GM21528 (cell line): Measurements from ENCODE around the gene WNK2.

ENCODE experiments used
- ATAC-seq: cut with Tn5 transposase; IDR thresholded peaks from one replicate; pipeline ENCODE4 v1.9.1; 2021; ENCODE audit warnings: mild to moderate bottlenecking, moderate library complexity; ENCODE audit not compliant: unreplicated experiment, low FRiP score

The WNK2 gene

GRCh38 chr9:93198117-93198837, 14.3 kb downstream of the WNK2 start:
- ATAC-seq, result no peak

DNA sequence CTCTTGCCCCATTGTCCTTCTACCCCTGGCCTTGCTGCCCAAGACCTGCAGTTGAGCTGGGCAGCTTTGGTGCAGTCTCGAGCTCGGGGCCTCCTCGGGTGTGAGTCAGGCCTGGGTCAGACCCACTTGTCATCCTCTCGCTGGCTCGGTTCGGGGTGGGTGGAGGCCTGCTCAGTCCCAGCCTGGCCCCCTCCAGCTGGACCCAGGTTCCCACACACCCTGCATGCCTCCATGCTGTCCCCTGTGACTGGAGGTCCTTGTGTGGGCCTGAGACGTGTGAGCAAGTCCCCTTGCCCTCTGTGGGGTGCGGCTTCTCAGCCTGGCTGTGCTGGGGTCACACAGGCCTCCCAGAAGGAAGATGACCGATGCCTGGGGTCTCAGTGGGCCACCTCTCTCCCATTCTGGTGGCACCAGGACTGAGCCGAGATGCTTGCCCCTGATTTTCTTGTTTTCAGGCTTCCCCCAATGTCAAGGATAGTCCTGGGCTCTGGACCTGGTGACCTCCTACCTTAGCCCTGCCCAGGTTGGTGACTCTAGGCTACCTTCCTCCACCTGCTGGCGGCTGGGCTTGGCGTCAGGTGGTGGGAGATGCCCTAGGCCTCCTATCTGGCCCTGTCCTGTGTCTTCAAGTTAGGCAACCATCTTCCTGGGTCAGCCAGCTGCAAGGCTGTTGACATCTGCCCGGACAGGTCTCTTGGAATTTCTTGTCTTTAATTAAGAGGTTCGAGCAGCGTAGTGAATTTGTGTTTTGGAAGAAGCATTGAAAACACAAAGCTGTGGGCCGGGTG, 15.1 kb downstream of the WNK2 start:
- no peak for ATAC-seq

GRCh38 chr9:93200449-93200742, 16.5 kb downstream of the WNK2 start:
- ATAC-seq, result no peak

GRCh38 chr9:93200989-93201334, 17.0 kb downstream of the WNK2 start:
- no peak for ATAC-seq

DNA sequence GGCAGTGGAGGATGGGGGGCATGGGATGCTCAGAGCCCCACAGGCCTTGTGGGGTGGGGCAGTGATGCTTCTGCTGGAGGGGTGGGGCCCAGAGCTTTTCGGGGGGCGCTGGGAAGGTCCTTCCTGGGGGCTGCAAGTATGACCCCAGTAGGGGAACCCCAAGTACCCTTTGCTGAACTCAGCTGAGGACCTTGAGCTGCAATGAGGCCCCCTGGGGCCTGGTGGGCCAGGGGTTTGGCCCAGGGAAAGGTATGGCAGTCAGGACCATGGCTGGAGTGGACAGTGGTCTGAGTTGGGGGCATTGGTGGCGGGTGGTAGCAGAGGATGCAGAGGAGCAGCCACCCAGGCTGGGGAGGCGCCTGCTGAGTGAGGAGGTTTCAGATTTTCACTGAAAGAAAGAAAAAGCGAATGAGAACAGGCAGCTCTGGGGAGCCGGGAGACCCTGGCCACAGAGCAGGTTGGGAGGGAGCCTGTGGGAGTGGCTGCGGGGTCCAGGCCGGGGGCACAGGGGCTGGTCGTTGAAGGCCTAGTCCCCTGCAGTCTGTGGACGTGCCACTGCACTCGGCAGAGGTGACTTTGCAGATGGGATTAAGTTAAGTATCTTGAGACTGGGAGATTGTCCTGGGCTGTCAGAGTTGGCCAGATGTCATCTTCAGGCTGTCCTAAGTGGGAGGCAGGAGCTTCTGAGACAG, 19.2 kb downstream of the WNK2 start:
- ATAC-seq, result no peak

- ATAC-seq, result no peak
Measured at GRCh38 chr9:93203718-93204469, 20.0 kb downstream of the WNK2 start.

DNA sequence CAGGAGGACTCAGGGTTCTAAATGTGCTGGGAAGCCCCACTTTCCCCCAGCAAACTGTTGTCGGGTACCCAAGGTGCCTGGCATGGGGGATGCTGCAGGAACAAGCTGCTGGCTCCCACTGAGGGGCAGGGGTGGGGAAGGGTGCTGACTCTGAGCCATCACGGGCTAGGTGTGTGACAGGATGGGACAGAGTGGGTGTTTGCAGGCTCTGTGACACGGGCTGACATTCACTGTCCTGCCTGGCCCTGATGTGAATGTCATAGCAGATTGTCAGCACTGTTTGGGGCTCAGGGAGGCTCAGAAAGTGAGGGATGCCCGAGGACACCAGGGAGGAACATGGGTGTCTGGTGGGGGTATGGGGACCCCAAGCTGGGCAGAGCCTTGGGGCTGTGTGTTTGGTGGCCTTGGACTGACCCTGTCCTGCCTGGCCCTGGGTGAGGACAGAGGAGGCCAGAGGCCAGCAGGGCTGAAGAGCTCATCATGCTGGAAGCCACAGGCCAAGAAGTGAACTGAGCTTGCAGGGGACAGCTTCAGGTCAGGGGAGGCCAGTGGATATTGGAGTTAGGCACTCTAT, 20.6 kb downstream of the WNK2 start:
- no peak for ATAC-seq

DNA sequence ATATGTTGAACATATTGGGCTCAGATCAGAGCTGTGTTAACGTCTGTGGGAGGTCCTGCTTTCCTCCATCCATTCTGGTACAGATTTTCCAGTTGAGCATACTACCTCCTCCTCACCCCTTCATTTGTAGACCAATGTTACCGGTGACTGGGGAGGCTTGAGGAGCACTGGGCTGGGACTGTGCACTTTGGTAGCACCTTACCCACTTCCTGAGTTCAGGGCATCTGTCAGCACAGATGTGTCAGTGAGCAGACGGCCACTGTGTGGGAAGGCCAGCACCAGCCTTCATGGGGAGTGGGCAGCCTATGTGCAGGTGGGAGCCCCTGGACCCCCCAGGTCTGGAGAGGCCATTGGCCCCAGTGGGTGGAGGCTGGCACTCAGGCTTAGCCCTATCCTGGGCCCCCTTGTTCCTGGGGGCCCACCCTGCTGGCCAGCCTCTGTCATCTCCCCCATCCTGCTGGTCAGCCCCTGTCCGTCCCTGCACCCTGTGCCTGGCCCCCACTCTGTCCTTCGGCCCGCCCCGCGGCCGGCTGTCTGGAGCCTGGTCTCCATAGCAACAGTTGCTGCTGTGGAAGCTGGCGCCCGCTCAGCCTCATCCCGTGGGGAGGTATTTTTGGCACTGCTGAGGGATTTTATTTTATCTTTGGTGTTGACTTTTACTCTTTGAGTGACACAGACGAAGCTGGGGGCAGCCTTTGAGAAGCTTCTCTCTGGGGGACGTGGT, 21.3 kb downstream of the WNK2 start:
- ATAC-seq, result no peak

- ATAC-seq, result no peak
Measured at GRCh38 chr9:93205896-93206575, 22.1 kb downstream of the WNK2 start.

DNA sequence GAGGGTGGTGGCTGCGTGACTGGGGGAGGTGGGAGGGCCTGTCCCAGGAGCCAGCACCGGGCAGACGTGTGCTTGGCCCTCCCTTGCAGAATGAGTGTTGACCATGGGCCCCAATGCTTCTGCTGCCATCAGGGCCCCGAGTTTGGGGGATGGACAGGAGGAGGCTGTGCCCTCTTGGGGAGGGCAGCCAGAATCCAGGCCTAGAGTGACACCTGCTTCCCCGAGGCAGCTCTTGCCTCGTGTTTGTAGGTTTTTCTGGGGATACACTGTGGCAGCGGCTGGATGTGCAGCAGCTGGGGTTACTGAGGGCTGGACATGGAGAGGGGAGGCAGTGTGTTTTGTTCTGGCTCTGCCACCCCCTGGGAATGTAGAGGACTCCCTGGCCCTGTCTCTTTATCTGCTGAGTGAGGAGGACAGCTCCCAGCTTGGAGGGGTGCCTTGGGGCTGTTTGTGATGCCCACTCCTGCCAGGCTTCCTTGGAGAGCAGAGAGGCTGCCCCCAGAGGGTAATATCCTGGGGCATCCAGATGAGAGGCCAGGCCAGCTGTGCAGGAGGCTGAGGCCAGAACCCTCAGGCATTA, 22.7 kb downstream of the WNK2 start:
- no peak for ATAC-seq

DNA sequence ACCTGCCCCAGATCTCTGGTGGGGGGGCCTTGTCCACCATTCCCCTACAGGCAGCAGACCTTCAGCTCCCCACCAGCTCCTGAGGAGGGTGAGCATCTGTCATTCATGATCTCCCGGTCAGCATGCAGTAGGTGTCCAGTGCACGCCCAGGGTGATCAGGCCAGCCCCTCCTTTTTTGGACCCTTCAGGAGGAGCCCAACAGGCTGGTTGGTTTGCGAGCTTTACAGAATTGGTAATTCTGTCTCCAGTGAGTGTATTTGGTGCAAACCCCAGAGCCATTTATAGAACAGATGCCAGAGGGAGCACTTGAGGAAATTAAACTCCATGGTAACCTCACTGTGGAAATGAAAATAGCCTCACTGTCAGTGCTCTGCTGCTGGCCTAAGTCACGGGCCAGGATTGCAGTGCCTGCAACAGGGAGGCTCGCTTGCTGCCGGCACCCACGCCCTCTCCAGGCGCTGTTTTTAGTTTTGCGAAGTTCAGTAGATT, 23.4 kb downstream of the WNK2 start:
- ATAC-seq, result no peak

- ATAC-seq, result no peak
Measured at GRCh38 chr9:93207860-93208734, 24.2 kb downstream of the WNK2 start.

GRCh38 chr9:93209097-93209496, 25.2 kb downstream of the WNK2 start:
- ATAC-seq, result no peak

- ATAC-seq, result no peak
Measured at GRCh38 chr9:93209576-93210323, 25.8 kb downstream of the WNK2 start.

DNA sequence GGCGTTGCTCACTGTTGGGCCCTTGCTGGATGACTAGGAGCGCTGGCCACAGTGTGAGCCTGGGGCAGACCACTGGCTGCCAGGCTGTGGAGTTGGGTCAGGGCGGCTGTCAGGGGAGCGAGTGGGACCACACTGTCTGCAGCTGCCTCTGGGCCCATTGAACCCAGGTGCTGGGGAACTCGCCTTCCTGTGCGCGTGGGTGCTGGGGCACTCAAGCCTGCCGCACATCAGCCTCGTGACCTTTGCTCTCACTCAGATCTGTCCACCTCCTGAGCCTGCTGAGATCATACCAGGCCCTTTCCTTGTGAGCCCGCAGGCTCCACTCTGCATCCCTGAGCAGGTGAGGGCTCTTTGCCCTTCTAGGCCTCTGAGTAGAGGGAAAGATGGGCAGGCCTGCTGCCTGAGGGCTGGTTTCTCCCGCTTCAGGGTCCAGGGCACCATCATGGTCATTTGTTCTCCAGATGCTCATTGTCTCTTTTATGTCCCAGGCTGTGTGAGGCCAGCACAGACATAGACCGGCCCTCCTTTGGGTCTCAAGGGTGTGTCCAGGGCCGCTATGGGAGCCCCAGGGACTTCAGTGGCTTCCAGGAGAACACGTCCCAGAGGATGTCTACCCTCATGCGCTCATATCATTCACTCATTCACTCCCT, 26.5 kb downstream of the WNK2 start:
- no peak for ATAC-seq

GRCh38 chr9:93210974-93211653, 27.2 kb downstream of the WNK2 start:
- no peak for ATAC-seq
